Measurements from ENCODE around the gene USF1. TPM values are rescaled to one million over a fixed set of nuclear protein-coding genes. Genes with fewer than 3 reads are reported as not detected.
"Not testable (repeated sequence)": the region's sequence is repeated elsewhere in the genome, so short reads cannot be mapped to it uniquely, and the experiment has no call there.

USF1 gene
- total RNA-seq, 1 experiment from 2014 or later, result 51.2 TPM

- no peak for DNase-seq (ENCODE audit: extremely low read depth, low read depth)
These were observed 3.4 kb upstream of the USF1 start for GRCh38 chr1:161048949-161049722.

- DNase-seq (ENCODE audit: extremely low read depth, low read depth), result no peak
These were observed 2.0 kb upstream of the USF1 start for GRCh38 chr1:161047436-161048420.

- DNase-seq (ENCODE audit: extremely low read depth, low read depth), result no peak
These were observed 940 bp upstream of the USF1 start for GRCh38 chr1:161046605-161047228.

- DNase-seq (ENCODE audit: extremely low read depth, low read depth), result peak; percentile 55
These were observed 655 bp downstream of the USF1 start for GRCh38 chr1:161044908-161045735.

GRCh38 chr1:161044535-161044907 lies 1.3 kb downstream of the USF1 start:
- no peak for DNase-seq (ENCODE audit: extremely low read depth, low read depth)

GRCh38 chr1:161039546-161039945 lies 6.2 kb downstream of the USF1 start:
- DNase-seq (ENCODE audit: extremely low read depth, low read depth), result no peak

GRCh38 chr1:161039154-161039545 lies 6.6 kb downstream of the USF1 start:
- DNase-seq (ENCODE audit: extremely low read depth, low read depth), result no peak

- no peak for DNase-seq (ENCODE audit: extremely low read depth, low read depth)
These were observed 7.1 kb downstream of the USF1 start, which contains the start of gene TSTD1 for GRCh38 chr1:161038523-161039153. Gene TSTD1, minus strand, starts transcription at chr1:161038964. Its CDS starts 75 bp downstream, at chr1:161038889.

- DNase-seq (ENCODE audit: extremely low read depth, low read depth), result no peak
These were observed 7.9 kb downstream of the USF1 start for GRCh38 chr1:161037661-161038522.

GRCh38 chr1:161033751-161034150 lies 12.0 kb downstream of the USF1 start:
- DNase-seq (ENCODE audit: extremely low read depth, low read depth), result no peak

GRCh38 chr1:161032409-161032808 lies 13.4 kb downstream of the USF1 start:
- DNase-seq (ENCODE audit: extremely low read depth, low read depth), result no peak

- DNase-seq (ENCODE audit: extremely low read depth, low read depth), result no peak
These were observed 13.9 kb downstream of the USF1 start for GRCh38 chr1:161031874-161032273.

- not testable (repeated sequence) for DNase-seq (ENCODE audit: extremely low read depth, low read depth)
These were observed 16.3 kb downstream of the USF1 start for GRCh38 chr1:161029466-161029865.

- not testable (repeated sequence) for DNase-seq (ENCODE audit: extremely low read depth, low read depth)
These were observed 18.8 kb downstream of the USF1 start for GRCh38 chr1:161026954-161027353.

GRCh38 chr1:161022432-161022831 lies 23.3 kb downstream of the USF1 start:
- DNase-seq (ENCODE audit: extremely low read depth, low read depth), result not testable (repeated sequence)

GRCh38 chr1:161021970-161022353 lies 23.8 kb downstream of the USF1 start:
- DNase-seq (ENCODE audit: extremely low read depth, low read depth), result no peak

- peak; percentile 76 for DNase-seq (ENCODE audit: extremely low read depth, low read depth)
These were observed 24.4 kb downstream of the USF1 start for GRCh38 chr1:161021165-161021969.
